LHCN-M2 (cell line): ENCODE results near the gene ATXN1L. TPM values are rescaled to one million over a fixed set of nuclear protein-coding genes. Genes with fewer than 3 reads are reported as not detected.
"Not testable (repeated sequence)": the region's sequence is repeated elsewhere in the genome, so short reads cannot be mapped to it uniquely, and the experiment has no call there.

Experiments
- DNase-seq: peaks from one replicate; pipeline ENCODE4 v3.0.0-alpha.2; 2012; ENCODE audit warnings: low read depth
- polyA plus RNA-seq: library from polyadenylated mRNA; unstranded; fragments of >200 nt; gene quantifications from one replicate; pipeline ENCODE4 v1.2.1, GENCODE V29; 2012; ENCODE audit warnings: missing spikeins
- total RNA-seq: library from RNA; depleted of rRNA; stranded (reverse); fragments of >200 nt; gene quantifications from 2 replicates; pipeline ENCODE4 v1.2.3, GENCODE V29; 2014; rRNA removed

Gene ATXN1L
- 7.3 and 11.5 TPM in 2 replicates for total RNA-seq
- polyA plus RNA-seq: 8.5 TPM

GRCh38 chr16:71845639-71846430 is at the start of gene ATXN1L:
ATXN1L (plus strand) TSS chr16:71845976; CDS start chr16:71849741, 3,765 bp downstream.
- peak; percentile 89 for DNase-seq

GRCh38 chr16:71796501-71797097 is 49.2 kb upstream of the ATXN1L start:
- no peak for DNase-seq

GRCh38 chr16:71803305-71803690 is 42.5 kb upstream of the ATXN1L start:
- no peak for DNase-seq

GRCh38 chr16:71807905-71808592 is 37.7 kb upstream of the ATXN1L start:
- peak; percentile 22 for DNase-seq

DNA sequence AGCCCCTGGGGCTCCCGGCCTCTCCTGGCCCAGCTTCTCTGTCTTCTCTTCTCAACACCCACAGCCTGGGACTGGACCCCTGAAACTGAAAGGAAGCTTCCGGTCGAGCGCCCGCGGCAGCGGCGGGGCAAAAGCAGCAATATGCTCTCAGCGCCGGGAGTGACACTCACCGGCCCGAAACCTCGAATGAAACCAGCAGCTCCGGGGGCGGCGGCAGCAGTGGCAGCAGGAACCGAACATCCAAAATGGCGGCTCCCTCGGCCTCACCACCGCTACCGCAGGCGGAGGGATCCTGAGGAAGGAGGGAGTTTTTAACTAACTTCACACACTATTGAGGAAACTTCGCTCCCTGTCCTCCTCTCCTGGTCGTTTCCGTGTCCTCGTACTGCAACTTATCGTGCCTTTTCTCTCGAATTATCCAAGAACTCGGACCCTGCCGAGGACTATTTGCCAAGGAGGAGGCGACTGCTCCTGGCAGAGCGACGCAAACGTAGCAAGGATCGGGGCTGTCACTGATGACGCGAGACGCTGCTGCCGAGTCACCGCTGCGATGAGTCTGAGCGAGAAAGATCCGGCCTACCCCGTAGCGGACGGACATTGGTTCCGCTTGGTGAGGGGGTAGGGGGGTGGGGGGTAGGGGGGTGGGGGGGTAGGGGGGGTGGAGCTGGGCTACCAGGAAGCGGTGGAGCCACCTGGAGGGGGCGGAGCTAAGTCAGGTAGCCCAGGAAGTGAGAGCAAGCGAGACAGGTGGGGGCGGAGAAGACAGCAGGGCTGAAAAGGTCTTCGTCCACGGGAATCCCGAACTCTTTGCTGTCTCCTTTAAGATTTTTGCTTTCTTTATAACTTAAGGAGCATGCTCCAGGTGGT is 37.0 kb upstream of the ATXN1L start, which contains the start of gene AP1G1:
TSS of gene AP1G1 (minus strand) at position 242 of the 867 bp plus-strand sequence. CDS start 19,355 bp downstream, outside the sequence.
- peak; percentile 98 for DNase-seq

DNA sequence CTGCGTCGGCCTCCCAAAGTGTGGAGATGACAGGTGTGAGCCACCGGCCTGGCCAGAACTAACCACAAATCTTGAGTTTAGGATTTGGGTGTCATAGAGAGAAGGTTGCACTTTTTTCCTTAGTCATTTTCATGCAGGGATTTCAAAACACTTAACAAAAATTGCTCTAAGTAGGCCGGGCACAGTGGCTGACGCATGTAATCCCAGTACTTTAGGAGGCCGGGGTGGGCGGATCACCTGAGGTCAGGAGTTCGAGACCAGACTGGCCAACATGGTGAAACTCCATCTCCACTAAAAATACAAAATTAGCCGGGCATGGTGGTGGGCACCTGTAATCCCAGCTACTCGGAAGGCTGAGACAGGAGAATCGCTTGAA is 35.6 kb upstream of the ATXN1L start:
- DNase-seq: not testable (repeated sequence)

DNA sequence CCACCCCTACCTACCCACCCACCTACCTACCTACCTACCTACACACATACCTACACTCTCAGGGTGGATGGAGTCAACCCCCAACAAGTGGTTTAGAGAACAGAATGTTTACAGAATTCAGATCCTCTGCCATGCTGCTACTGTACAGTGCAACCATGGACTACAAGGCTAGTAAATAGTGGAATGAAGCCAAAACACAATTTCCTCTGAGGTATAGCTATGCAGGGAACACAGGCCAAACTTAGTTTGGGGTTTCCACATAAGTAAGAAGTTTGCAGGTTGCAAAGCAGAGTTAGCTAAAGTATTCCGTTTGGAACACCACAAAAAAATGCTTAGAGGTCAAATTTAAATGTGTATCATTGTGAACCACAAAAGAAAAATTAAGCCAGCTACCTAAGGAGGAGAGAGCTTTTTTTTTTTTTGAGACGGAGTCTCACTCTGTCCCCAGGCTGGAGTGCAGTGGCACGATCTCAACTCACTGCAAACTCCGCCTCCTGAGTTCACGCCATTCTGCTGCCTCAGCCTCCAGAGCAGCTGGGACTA is 34.4 kb upstream of the ATXN1L start:
- DNase-seq: no peak

GRCh38 chr16:71817155-71817500 is 28.6 kb upstream of the ATXN1L start:
- DNase-seq: not testable (repeated sequence)

DNA sequence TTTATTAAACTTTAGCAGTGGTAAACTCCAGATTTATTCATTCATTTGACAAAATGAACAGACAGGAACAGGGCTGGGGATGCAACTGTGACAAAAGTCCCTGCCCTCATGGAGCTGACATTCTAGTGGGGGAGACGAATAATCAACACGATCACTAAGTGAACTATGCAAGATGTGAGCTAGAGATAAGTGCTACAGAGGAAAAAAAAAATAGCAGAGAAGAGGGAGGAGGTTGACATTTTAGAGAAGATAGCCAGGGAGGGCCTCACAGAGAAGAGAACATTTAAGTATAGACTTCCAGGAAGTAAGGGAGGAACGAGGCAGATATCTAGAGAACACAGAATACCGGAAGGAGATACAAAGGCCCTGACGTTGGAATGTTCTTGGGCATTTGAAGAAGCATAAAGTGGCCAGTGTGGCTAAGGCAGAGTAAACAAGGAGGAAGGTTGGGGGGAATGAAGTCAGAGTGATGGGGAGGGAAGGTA is 19.2 kb upstream of the ATXN1L start:
- no peak for DNase-seq

- DNase-seq: no peak
Observed at GRCh38 chr16:71830359-71830758, 15.4 kb upstream of the ATXN1L start.

DNA sequence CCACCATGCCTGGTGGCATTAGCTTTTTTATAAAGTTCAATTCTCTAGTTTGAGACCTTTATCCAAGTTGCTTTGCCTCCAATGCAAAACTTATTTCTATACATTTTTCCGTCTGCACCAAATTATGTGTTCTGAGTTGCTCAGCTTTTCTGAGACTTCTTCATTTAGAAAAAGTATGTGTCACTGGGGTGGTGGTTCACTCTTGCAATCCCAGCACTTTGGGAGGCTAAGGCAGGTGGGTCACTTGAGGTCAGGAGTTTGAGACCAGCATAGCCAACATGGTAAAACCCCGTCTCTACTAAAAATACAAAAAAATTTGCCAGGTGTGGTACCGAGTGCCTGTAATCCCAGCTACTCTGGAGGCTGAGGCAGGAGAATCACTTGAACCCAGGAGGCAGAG is 14.1 kb upstream of the ATXN1L start:
- DNase-seq: not testable (repeated sequence)

DNA sequence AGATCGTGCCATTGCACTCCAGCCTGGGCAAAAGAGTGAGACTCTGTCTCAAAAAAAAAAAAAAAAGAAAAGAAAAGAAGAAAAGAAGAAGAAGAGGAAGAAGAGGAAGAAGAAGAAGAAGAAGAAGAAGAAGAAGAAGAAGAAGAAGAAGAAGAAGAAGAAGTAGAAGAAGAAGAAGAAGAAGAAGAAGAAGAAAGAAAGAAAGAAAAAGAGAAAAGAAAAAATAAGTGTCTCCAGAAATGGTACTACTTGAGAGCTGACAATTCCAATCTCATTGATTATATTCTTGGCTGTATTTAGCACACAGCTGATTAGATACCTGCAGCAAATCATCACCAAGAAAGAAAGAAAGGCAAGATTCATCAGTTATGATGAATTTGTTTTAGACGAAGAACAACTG is 13.7 kb upstream of the ATXN1L start:
- DNase-seq: not testable (repeated sequence)

DNA sequence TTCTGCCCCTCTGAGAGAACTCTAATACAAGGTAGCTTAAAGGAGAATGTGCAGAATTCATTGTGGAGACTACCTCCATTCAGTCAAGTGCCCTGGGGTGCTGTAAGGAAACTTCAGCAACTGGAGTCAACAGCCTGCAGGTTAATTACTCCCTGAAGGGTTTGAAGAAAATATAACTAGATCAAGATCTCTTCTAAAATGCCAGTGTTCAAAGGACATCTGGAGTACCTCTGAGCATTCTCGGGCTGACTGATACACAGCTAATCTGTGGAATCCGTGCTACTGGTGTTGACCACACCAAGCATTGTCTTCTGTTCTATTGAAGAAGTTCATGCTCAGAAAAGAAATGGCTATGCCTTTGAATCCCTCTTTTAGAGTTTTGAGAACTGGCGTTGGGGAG is 11.5 kb upstream of the ATXN1L start:
- no peak for DNase-seq

- DNase-seq: no peak
Observed at GRCh38 chr16:71837150-71837549, 8.6 kb upstream of the ATXN1L start.

DNA sequence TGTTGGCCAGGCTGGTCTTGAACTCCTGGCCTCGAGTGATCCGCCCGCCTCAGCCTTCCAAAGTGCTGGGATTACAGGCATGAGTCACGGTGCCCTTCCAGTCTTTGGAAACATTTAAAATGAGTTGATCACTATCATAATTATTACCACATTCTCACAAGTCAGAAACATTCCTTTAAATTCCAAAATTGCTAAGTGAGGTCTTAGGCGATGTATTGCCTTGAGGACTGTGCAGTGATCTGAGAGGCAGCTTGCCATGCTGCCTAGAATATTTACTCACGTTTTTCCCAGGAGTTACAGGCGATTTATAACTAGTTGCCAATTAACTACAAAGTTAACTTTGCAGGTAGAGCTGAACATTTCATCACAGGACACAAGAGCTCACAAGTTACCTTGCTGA is 5.7 kb upstream of the ATXN1L start:
- no peak for DNase-seq

DNA sequence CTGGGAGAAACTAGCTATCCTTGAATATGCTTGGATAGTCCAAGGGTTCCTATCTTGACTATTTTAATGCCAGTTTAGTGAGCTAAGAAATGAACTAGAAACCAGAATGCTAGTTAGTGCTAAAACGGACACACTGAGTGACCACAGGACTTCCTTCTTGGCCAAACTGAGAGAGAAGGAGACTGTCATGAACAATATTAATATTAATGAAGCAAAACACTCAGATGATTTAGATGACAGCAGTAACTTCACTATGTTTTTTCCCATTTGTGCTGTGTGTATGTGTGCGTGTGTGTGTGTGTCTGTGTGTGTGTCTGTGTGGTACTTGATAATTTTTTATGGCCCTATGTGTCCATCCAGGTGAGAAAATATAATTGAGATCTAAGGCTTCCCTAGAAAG is 2.2 kb upstream of the ATXN1L start:
- DNase-seq: no peak

DNA sequence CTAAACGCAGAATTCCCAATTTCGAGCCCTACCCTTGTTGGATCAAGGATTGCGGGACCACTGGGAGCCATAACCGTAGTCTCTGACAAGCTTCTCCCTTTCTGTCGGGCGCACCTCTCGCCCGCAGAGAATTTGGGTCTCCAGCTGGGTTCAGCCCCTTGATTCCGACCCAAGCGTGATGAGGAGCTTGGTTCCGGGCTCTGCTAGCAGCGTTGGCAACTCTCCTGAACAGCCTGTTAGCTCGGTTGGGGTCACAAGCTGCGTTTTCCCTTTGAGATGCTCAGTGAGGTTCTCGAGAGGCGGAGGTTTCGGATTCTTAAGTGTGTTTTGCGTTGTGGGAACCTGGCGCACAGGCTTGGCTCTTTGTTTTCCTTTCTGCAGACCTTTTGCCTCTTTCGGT is 655 bp downstream of the ATXN1L start:
- DNase-seq: no peak

DNA sequence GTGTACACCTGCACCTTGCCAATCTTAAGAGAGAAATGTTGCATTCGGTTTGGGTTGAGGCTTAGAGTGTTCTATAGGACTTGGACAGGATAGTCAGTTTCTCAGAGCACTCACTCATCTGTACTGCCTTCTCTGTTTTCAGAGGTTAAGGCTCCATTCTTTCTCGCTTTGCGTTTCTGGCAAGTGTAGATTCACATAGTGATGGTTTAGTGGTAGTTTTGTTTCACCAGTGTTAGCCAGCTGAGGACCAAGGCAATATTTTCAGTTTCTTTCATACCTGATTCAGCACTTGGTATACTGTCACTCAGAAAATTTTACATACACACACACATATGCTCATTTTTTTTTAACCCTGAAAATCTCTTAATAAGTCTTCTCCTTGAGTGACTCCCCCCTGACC is 1.3 kb downstream of the ATXN1L start:
- no peak for DNase-seq

DNA sequence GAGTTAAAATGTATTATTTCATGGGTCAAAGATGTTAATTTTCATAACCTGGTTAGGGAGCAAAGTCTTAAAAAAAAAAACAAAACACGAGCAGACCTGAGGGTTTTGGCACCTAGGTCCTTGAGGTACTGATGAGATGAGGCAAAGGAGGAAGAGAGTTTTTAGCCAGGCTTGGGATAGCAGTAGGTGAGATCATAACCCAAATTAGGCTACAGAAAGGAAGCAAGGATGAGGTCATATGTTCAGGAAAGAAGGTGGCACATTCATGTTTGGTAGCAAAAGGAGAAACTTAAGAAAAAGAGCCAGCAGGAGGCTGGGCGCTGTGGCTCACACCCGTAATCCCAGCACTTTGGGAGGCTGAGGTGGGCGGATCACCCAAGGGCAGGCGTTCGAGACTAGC is 2.8 kb downstream of the ATXN1L start:
- no peak for DNase-seq

GRCh38 chr16:71851746-71852145 is 6.0 kb downstream of the ATXN1L start:
- no peak for DNase-seq

- no peak for DNase-seq
Observed at GRCh38 chr16:71852158-71852557, 6.4 kb downstream of the ATXN1L start.
